ENCODE results near the gene SLF1. TPM values are rescaled to one million over a fixed set of nuclear protein-coding genes. Genes with fewer than 3 reads are reported as not detected.

SLF1 gene
- total and polyA plus RNA-seq, 2 donors (not counting 1 experiment from before 2014, with no cell fraction given): 3.5 to 15.2 TPM

GRCh38 chr5:94646758-94647157, 28.3 kb downstream of the SLF1 start:
- H3K27me3 ChIP-seq (replicated peaks in 1 of 4; ENCODE audit: control extremely low read depth in 1 of 4, control insufficient read depth in 3 of 4, insufficient read depth in 4 of 4, low read length in 3 of 4): no peaks in the 10 kb centered on the region
- H3K4me3 ChIP-seq (ENCODE audit: control extremely low read depth in 1 of 5, extremely low read depth in 1 of 5, insufficient read depth in 1 of 5, low read depth in 2 of 5, low read length in 4 of 5): no peak overlapping the region
- no peak for TF ChIP-seq EZH2 (IDR thresholded peaks at IDR 0.05; ENCODE audit: borderline replicate concordance, insufficient read depth, low read depth, low read length, poor library complexity, severe bottlenecking)
- TF ChIP-seq CTCF (IDR thresholded peaks at IDR 0.05): no peak
- no peak overlapping the region for H3K27ac Mint-ChIP-seq
- DNase-seq (no peak), ATAC-seq (ENCODE audit: low read depth) (no peak)
- no peak overlapping the region for H3K9ac ChIP-seq (ENCODE audit: low read length)
- no peaks in the 10 kb centered on the region for H4K20me1 ChIP-seq (ENCODE audit: control insufficient read depth, insufficient read depth, low read length, poor library complexity, severe bottlenecking)
- no peak overlapping the region for H3K4me2 ChIP-seq (replicated peaks; ENCODE audit: low read depth, low read length, poor library complexity, severe bottlenecking)
- no peak overlapping the region for H3K27ac ChIP-seq (ENCODE audit: low read length in 2 of 2)
- no peaks in the 10 kb centered on the region for H3K9me3 Mint-ChIP-seq (ENCODE audit: insufficient read depth)
- peaks cover 7% of the 10 kb centered on the region for H3K79me2 ChIP-seq (ENCODE audit: control insufficient read depth, insufficient read depth, low read length)
- H3K4me3 Mint-ChIP-seq: no peak overlapping the region
- intact Hi-C loops (cut with micrococcal nuclease): no loop called here
- no peaks in the 10 kb centered on the region for H3K27me3 Mint-ChIP-seq
- H3K4me1 Mint-ChIP-seq: no peaks in the 10 kb centered on the region
- POLR2A ChIA-PET: no interaction called here
- peaks cover 9% of the 10 kb centered on the region in 2 experiments for H3K36me3 ChIP-seq (replicated peaks in 1 of 2; ENCODE audit: control extremely low read depth in 1 of 2, control insufficient read depth in 1 of 2, extremely low read depth in 1 of 2, insufficient read depth in 2 of 2, low read length in 1 of 2)
- H3K9me3 ChIP-seq (ENCODE audit: control extremely low read depth in 1 of 3, control insufficient read depth in 2 of 3, insufficient read depth in 1 of 3, low read length in 2 of 3): no peaks in the 10 kb centered on the region
- no peaks in the 10 kb centered on the region for H3K4me1 ChIP-seq (ENCODE audit: control insufficient read depth in 2 of 2, insufficient read depth in 2 of 2, low read length in 2 of 2)
- CTCF ChIA-PET: no interaction called here
- H2AFZ ChIP-seq (ENCODE audit: insufficient read depth, low read depth, low read length, poor library complexity, severe bottlenecking): no peak overlapping the region

- no peaks in the 10 kb centered on the region for H3K4me1 ChIP-seq (ENCODE audit: control insufficient read depth in 2 of 2, insufficient read depth in 2 of 2, low read length in 2 of 2)
- TF ChIP-seq EZH2 (IDR thresholded peaks at IDR 0.05; ENCODE audit: borderline replicate concordance, insufficient read depth, low read depth, low read length, poor library complexity, severe bottlenecking) (no peak), CTCF (IDR thresholded peaks at IDR 0.05) (no peak)
- ATAC-seq (ENCODE audit: low read depth): no peak
- peaks cover 6 to 9% of the 10 kb centered on the region in 2 experiments for H3K36me3 ChIP-seq (replicated peaks in 1 of 2; ENCODE audit: control extremely low read depth in 1 of 2, control insufficient read depth in 1 of 2, extremely low read depth in 1 of 2, insufficient read depth in 2 of 2, low read length in 1 of 2)
- intact Hi-C loops (cut with micrococcal nuclease): no loop called here
- no peaks in the 10 kb centered on the region for H3K4me1 Mint-ChIP-seq
- H3K27me3 Mint-ChIP-seq: no peaks in the 10 kb centered on the region
- H3K27ac Mint-ChIP-seq: no peak overlapping the region
- H4K20me1 ChIP-seq (ENCODE audit: control insufficient read depth, insufficient read depth, low read length, poor library complexity, severe bottlenecking): no peaks in the 10 kb centered on the region
- POLR2A ChIA-PET: no interaction called here
- no peak overlapping the region for H3K4me3 Mint-ChIP-seq
- H3K4me3 ChIP-seq (ENCODE audit: control extremely low read depth in 1 of 5, extremely low read depth in 1 of 5, insufficient read depth in 1 of 5, low read depth in 2 of 5, low read length in 4 of 5): no peak overlapping the region
- CTCF ChIA-PET: no interaction called here
- no peak overlapping the region for H3K4me2 ChIP-seq (replicated peaks; ENCODE audit: low read depth, low read length, poor library complexity, severe bottlenecking)
- no peak for DNase-seq
- H3K9me3 Mint-ChIP-seq (ENCODE audit: insufficient read depth): no peaks in the 10 kb centered on the region
- peaks cover 0 to 4% (median 2%) of the 10 kb centered on the region in 3 donors for H3K9me3 ChIP-seq (ENCODE audit: control extremely low read depth in 1 of 3, control insufficient read depth in 2 of 3, insufficient read depth in 1 of 3, low read length in 2 of 3)
- WGBS (ENCODE audit: insufficient coverage): no CpG with 5 or more reads among the region's 1 CpG
- no peaks in the 10 kb centered on the region for H3K79me2 ChIP-seq (ENCODE audit: control insufficient read depth, insufficient read depth, low read length)
- no peak overlapping the region for H3K9ac ChIP-seq (ENCODE audit: low read length)
- H2AFZ ChIP-seq (ENCODE audit: insufficient read depth, low read depth, low read length, poor library complexity, severe bottlenecking): no peak overlapping the region
- no peaks in the 10 kb centered on the region for H3K27me3 ChIP-seq (replicated peaks in 1 of 4; ENCODE audit: control extremely low read depth in 1 of 4, control insufficient read depth in 3 of 4, insufficient read depth in 4 of 4, low read length in 3 of 4)
- H3K27ac ChIP-seq (ENCODE audit: low read length in 2 of 2): no peak overlapping the region
Measured at GRCh38 chr5:94649874-94650273, 31.4 kb downstream of the SLF1 start.

All from B cell (primary cell).